Effector CD4-positive, alpha-beta T cell (primary cell): ENCODE results near the gene MARCHF5.
"Not testable (repeated sequence)": the region's sequence is repeated elsewhere in the genome, so short reads cannot be mapped to it uniquely, and the experiment has no call there.

Experiments
- DNase-seq: peaks from one replicate; pipeline ENCODE4 v3.0.0-alpha.2; 2020

MARCHF5 gene

DNA sequence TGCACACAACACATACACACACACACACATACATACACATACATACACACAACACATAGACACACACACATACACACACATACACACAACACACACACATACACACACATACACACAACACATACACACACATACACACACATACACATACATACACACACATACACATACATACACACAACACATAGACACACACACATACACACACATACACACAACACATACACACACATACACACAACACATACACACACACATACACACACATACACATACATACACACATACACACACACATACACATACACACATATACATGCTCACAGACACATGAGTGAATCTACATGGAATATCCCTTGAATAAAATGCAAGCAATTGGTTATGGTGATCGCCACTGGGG is 102.2 kb downstream of the MARCHF5 start:
- not testable (repeated sequence) for DNase-seq

- DNase-seq, result no peak
Observed at GRCh38 chr10:92395271-92395670, 104.3 kb downstream of the MARCHF5 start.

- DNase-seq, result not testable (repeated sequence)
Observed at GRCh38 chr10:92402234-92402633, 111.3 kb downstream of the MARCHF5 start.
